MM.1S (cell line): ENCODE results near the gene FCAMR.

Experiments
- DNase-seq: peaks from one replicate; pipeline ENCODE4 v3.0.0-alpha.2; 2015
- H2AFZ ChIP-seq: fragments of 300-600 bp; sonication (generic); 2 replicates; pipeline ENCODE4 v1.6.0; 2016; ENCODE audit warnings: antibody characterized with exemption, low read length
- H3F3A ChIP-seq: fragments of 300-600 bp; sonication (generic); 2 replicates; pipeline ENCODE4 v1.6.1; 2016; ENCODE audit warnings: mild to moderate bottlenecking, antibody characterized with exemption, low read length, moderate library complexity, mixed read lengths; ENCODE audit not compliant: insufficient read depth
- H3K27ac ChIP-seq: fragments of 300-600 bp; sonication (generic); 2 replicates; pipeline ENCODE4 v1.5.1; 2016; ENCODE audit warnings: mild to moderate bottlenecking, low read length
- H3K27me3 ChIP-seq: fragments of 300-600 bp; sonication (generic); replicated peaks from 2 replicates; pipeline ENCODE4 v1.6.0; 2016; ENCODE audit warnings: low read length; ENCODE audit not compliant: insufficient read depth
- H3K36me3 ChIP-seq: fragments of 300-600 bp; sonication (generic); replicated peaks from 2 replicates; pipeline ENCODE4 v1.6.1; 2016; ENCODE audit warnings: mild to moderate bottlenecking, low read length, mixed read lengths; ENCODE audit not compliant: insufficient read depth
- H3K4me1 ChIP-seq: fragments of 300-600 bp; sonication (generic); 2 replicates; pipeline ENCODE4 v1.6.1; 2016; ENCODE audit warnings: low read length, mixed read lengths
- H3K4me2 ChIP-seq: fragments of 300-600 bp; sonication (generic); 2 replicates; pipeline ENCODE4 v1.6.0; 2016; ENCODE audit warnings: low read depth, low read length
- H3K4me3 ChIP-seq: fragments of 300-600 bp; sonication (generic); 2 replicates; pipeline ENCODE4 v1.5.1; 2016; ENCODE audit warnings: low read length, mixed read lengths
- H3K79me2 ChIP-seq: fragments of 300-600 bp; sonication (generic); 2 replicates; pipeline ENCODE4 v1.6.1; 2016; ENCODE audit warnings: mixed run types, low read length, mixed read lengths
- H3K9ac ChIP-seq: fragments of 300-600 bp; sonication (generic); 2 replicates; pipeline ENCODE4 v1.6.1; 2016; ENCODE audit warnings: low read length, mixed read lengths
- H3K9me2 ChIP-seq: fragments of 300-600 bp; sonication (generic); replicated peaks from 2 replicates; pipeline ENCODE4 v1.6.1; 2016; ENCODE audit warnings: mild to moderate bottlenecking, low read length, mixed read lengths; ENCODE audit not compliant: insufficient read depth
- H3K9me3 ChIP-seq: fragments of 300-600 bp; sonication (generic); replicated peaks from 2 replicates; pipeline ENCODE4 v1.6.1; 2016; ENCODE audit warnings: mild to moderate bottlenecking, low read length, mixed read lengths; ENCODE audit not compliant: insufficient read depth
- H4K20me1 ChIP-seq: fragments of 300-600 bp; sonication (generic); 2 replicates; pipeline ENCODE4 v1.6.1; 2016; ENCODE audit warnings: mild to moderate bottlenecking, low read length, moderate library complexity, mixed read lengths; ENCODE audit not compliant: insufficient read depth
- CTCF ChIP-seq: fragments of 300-600 bp; sonication (generic); IDR thresholded peaks from 2 replicates; pipeline ENCODE4 v1.5.1; 2016; ENCODE audit warnings: antibody characterized with exemption, low read length, mixed read lengths
- EZH2 ChIP-seq: fragments of 300-600 bp; sonication (generic); optimal IDR thresholded peaks from 2 replicates; pipeline ENCODE3; 2017; ENCODE audit warnings: low read depth, mild to moderate bottlenecking, antibody characterized with exemption, low read length, mixed read lengths
- EZH2phosphoT487 ChIP-seq: fragments of 300-600 bp; sonication (generic); IDR thresholded peaks from 2 replicates; pipeline ENCODE4 v1.6.1; 2018; ENCODE audit warnings: antibody characterized with exemption, low read length

FCAMR gene

GRCh38 chr1:207018707-207019106 is 48.4 kb upstream of the FCAMR start:
- H3F3A ChIP-seq: no peaks in the 10 kb centered on the region
- H3K36me3 ChIP-seq: no peaks in the 10 kb centered on the region
- no peaks in the 10 kb centered on the region for H3K27me3 ChIP-seq
- no peak overlapping the region for H3K27ac ChIP-seq
- H3K4me3 ChIP-seq: no peak overlapping the region
- no peaks in the 10 kb centered on the region for H3K9me3 ChIP-seq
- no peaks in the 10 kb centered on the region for H3K9me2 ChIP-seq
- no peaks in the 10 kb centered on the region for H4K20me1 ChIP-seq
- no peak for DNase-seq
- no peak overlapping the region for H3K4me2 ChIP-seq
- no peak overlapping the region for H2AFZ ChIP-seq
- TF ChIP-seq CTCF (no peak), EZH2phosphoT487 (no peak), EZH2 (no peak)
- H3K79me2 ChIP-seq: no peaks in the 10 kb centered on the region
- H3K9ac ChIP-seq: no peak overlapping the region
- no peaks in the 10 kb centered on the region for H3K4me1 ChIP-seq

- no peak for TF ChIP-seq CTCF
- TF ChIP-seq EZH2phosphoT487: no peak
- TF ChIP-seq EZH2: no peak
- no peak overlapping the region for H3K4me3 ChIP-seq
- no peaks in the 10 kb centered on the region for H3K79me2 ChIP-seq
- no peaks in the 10 kb centered on the region for H3K27me3 ChIP-seq
- H3F3A ChIP-seq: no peaks in the 10 kb centered on the region
- H2AFZ ChIP-seq: no peak overlapping the region
- no peak for DNase-seq
- no peaks in the 10 kb centered on the region for H3K9me2 ChIP-seq
- no peaks in the 10 kb centered on the region for H3K4me1 ChIP-seq
- no peaks in the 10 kb centered on the region for H3K9me3 ChIP-seq
- no peak overlapping the region for H3K4me2 ChIP-seq
- H3K9ac ChIP-seq: no peak overlapping the region
- no peaks in the 10 kb centered on the region for H4K20me1 ChIP-seq
- no peak overlapping the region for H3K27ac ChIP-seq
- H3K36me3 ChIP-seq: no peaks in the 10 kb centered on the region
Observed at GRCh38 chr1:207017615-207018559, 47.6 kb upstream of the FCAMR start.

GRCh38 chr1:207015791-207016190 is 45.5 kb upstream of the FCAMR start:
- TF ChIP-seq EZH2: no peak
- TF ChIP-seq EZH2phosphoT487: no peak
- no peak for TF ChIP-seq CTCF
- no peak overlapping the region for H3K4me2 ChIP-seq
- H3K27me3 ChIP-seq: no peaks in the 10 kb centered on the region
- no peaks in the 10 kb centered on the region for H3F3A ChIP-seq
- no peak overlapping the region for H3K27ac ChIP-seq
- no peaks in the 10 kb centered on the region for H3K9me2 ChIP-seq
- no peak for DNase-seq
- H3K79me2 ChIP-seq: no peaks in the 10 kb centered on the region
- no peak overlapping the region for H3K4me3 ChIP-seq
- H4K20me1 ChIP-seq: no peaks in the 10 kb centered on the region
- no peaks in the 10 kb centered on the region for H3K36me3 ChIP-seq
- H2AFZ ChIP-seq: no peak overlapping the region
- H3K9me3 ChIP-seq: no peaks in the 10 kb centered on the region
- no peak overlapping the region for H3K9ac ChIP-seq
- H3K4me1 ChIP-seq: no peaks in the 10 kb centered on the region
